K562 (cell line): ENCODE results near the gene CCR6. TPM values are rescaled to one million over a fixed set of nuclear protein-coding genes. Genes with fewer than 3 reads are reported as not detected.

Source experiments
- BHLHE40 ChIP-seq: IDR thresholded peaks from 2 replicates; pipeline ENCODE4 v1.6.1; 2011; ENCODE audit warnings: low read length, improper control_type of control experiment
- DEAF1 ChIP-seq: fragments of 450-650 bp; formaldehyde crosslinking; IDR thresholded peaks from 2 replicates; pipeline ENCODE4 v1.4.0; 2020; ENCODE audit warnings: mild to moderate bottlenecking, moderate library complexity
- FOXA3 ChIP-seq, 2 experiments: fragments of 450-650 bp in 1 of 2; sonication (generic) in 1 of 2; formaldehyde crosslinking; IDR thresholded peaks in 1 of 2; conservative IDR thresholded peaks in 1 of 2; 2 replicates each; pipeline versions ENCODE4 v1.4.0 to v1.8.0; 2020 to 2022; ENCODE audit warnings: mild to moderate bottlenecking in 2 of 2, missing genetic modification reagents in 1 of 2
- FUS ChIP-seq: fragments of 200-400 bp; formaldehyde crosslinking; optimal IDR thresholded peaks from 2 replicates; pipeline ENCODE3; 2017; ENCODE audit warnings: low read depth, low read length
- KLF16 ChIP-seq: IDR thresholded peaks from 2 replicates; pipeline ENCODE4 v1.6.1; 2016; ENCODE audit warnings: antibody characterized with exemption
- LCOR ChIP-seq: sonication (generic); formaldehyde crosslinking; IDR thresholded peaks from 2 replicates; pipeline ENCODE4 v1.8.0; 2022; ENCODE audit warnings: mild to moderate bottlenecking, missing genetic modification reagents
- MYNN ChIP-seq, 2 experiments: sonication (generic); formaldehyde crosslinking in 1 of 2; IDR thresholded peaks; 2 replicates each; pipeline versions ENCODE4 v1.5.0 to v1.6.1; 2016 to 2020; ENCODE audit warnings: antibody characterized with exemption in 1 of 2, missing genetic modification reagents in 1 of 2
- SMC3 ChIP-seq: conservative IDR thresholded peaks from 2 replicates; pipeline ENCODE4 v1.6.1; 2011; ENCODE audit warnings: low read depth, low read length, improper control_type of control experiment; ENCODE audit not compliant: insufficient read depth
- WHSC1 ChIP-seq: IDR thresholded peaks from one replicate; pipeline ENCODE4 v1.6.1; 2012; ENCODE audit warnings: low read length, control low read depth, inconsistent platforms
- polyA plus RNA-seq, 8 experiments: library from polyadenylated mRNA; depleted of rRNA in 4 of 8; stranded (reverse) in 5 of 8; unstranded in 3 of 8; fragments of >200 nt; fragmentation: Nextera tagmentation in 2 of 8; fragmentation: Illumina TruSeq in 1 of 8; extraction: Ambion mirVana in 2 of 8; extraction: Trizol in 1 of 8; gene quantifications; 2 replicates each; pipeline versions ENCODE4 v1.2.1 to v1.2.3, GENCODE V29; 2011 to 2014; ENCODE audit warnings: inconsistent platforms in 1 of 8, missing spikeins in 1 of 8
- total RNA-seq, 7 experiments: library from RNA; depleted of rRNA in 6 of 7; stranded (reverse); fragments of >200 nt in 6 of 7; fragmentation: Illumina TruSeq in 2 of 7; extraction: Trizol in 2 of 7; gene quantifications; 2 replicates each; pipeline versions ENCODE4 v1.2.1 to v1.2.3, GENCODE V29; 2011 to 2021; ENCODE audit warnings: low replicate concordance in 1 of 7
- TF ChIP-seq, protein P1 (sequence below): sonication (generic); formaldehyde crosslinking; IDR thresholded peaks from 2 replicates; pipeline ENCODE4 v1.8.0; 2022; ENCODE audit warnings: missing genetic modification reagents, mild to moderate bottlenecking, moderate library complexity, borderline replicate concordance

Gene CCR6
- total and polyA plus RNA-seq, 9 of the 15 experiments (the other 6 are each of a cell fraction or from before 2014, with no cell fraction given) = not detected

- TF ChIP-seq DEAF1 (CRISPR knock-in tag) (peak; percentile 83), FUS (no peak), FOXA3 (CRISPR knock-in tag; conservative IDR thresholded peaks at IDR 0.05 in 1 of 2, IDR thresholded peaks at IDR 0.05 in 1 of 2) (no peak), KLF16 (no peak), MYNN (IDR thresholded peaks at IDR 0.05) (no peak), MYNN (CRISPR knock-in tag; IDR thresholded peaks at IDR 0.05) (no peak), BHLHE40 (0 out of 2 replicates have a peak, but pooled peaks have one; percentile 16), SMC3 (peak; percentile 87), WHSC1 (no peak), LCOR (CRISPR knock-in tag) (no peak)
- TF ChIP-seq, protein P1, sequence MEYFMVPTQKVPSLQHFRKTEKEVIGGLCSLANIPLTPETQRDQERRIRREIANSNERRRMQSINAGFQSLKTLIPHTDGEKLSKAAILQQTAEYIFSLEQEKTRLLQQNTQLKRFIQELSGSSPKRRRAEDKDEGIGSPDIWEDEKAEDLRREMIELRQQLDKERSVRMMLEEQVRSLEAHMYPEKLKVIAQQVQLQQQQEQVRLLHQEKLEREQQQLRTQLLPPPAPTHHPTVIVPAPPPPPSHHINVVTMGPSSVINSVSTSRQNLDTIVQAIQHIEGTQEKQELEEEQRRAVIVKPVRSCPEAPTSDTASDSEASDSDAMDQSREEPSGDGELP = peak; percentile 28; the same call in 1 of the 2 replicates
Measured at GRCh38 chr6:167141667-167142432, 19.0 kb downstream of the CCR6 start (continued).
